Measurements from ENCODE around the gene PIK3R6.

Gene PIK3R6

GRCh38 chr17:8867361-8867981 is at the start of gene PIK3R6:
Gene PIK3R6, minus strand, starts transcription at chr17:8867674. Its CDS starts 17,880 bp downstream, at chr17:8849794.
- Mint-ChIP-seq H3K4me3 (peak within 1 kb of the TSS; percentile 55), H3K36me3 (ENCODE audit: low read depth) (no peaks in the 10 kb centered on the region), H3K27me3 (peaks cover 3% of the 10 kb centered on the region), H3K27ac (peak within 1 kb of the TSS; percentile 29), H3K9me3 (no peaks in the 10 kb centered on the region), H3K4me1 (peaks cover 28% of the 10 kb centered on the region)
- no peak for DNase-seq
- peak; percentile 31 for ATAC-seq

GRCh38 chr17:8916466-8916865 is 49.0 kb upstream of the PIK3R6 start:
- DNase-seq (no peak), ATAC-seq (no peak)
- peaks cover 56% of the 10 kb centered on the region for H3K4me1 Mint-ChIP-seq
- no peak overlapping the region for H3K4me3 Mint-ChIP-seq
- peaks cover 42% of the 10 kb centered on the region for H3K36me3 Mint-ChIP-seq (ENCODE audit: low read depth)
- peaks cover 7% of the 10 kb centered on the region for H3K9me3 Mint-ChIP-seq
- no peaks in the 10 kb centered on the region for H3K27me3 Mint-ChIP-seq
- peak overlapping the region; percentile 23 for H3K27ac Mint-ChIP-seq

- Mint-ChIP-seq H3K27ac (no peak overlapping the region), H3K4me1 (peaks cover 46% of the 10 kb centered on the region), H3K36me3 (ENCODE audit: low read depth) (peaks cover 38% of the 10 kb centered on the region), H3K27me3 (no peaks in the 10 kb centered on the region), H3K9me3 (peaks cover 7% of the 10 kb centered on the region), H3K4me3 (no peak overlapping the region)
- no peak for DNase-seq
- ATAC-seq, result no peak
Observed at GRCh38 chr17:8914554-8914953, 47.1 kb upstream of the PIK3R6 start.

GRCh38 chr17:8913879-8914278 is 46.4 kb upstream of the PIK3R6 start:
- Mint-ChIP-seq H3K4me3 (no peak overlapping the region), H3K4me1 (peaks cover 40% of the 10 kb centered on the region), H3K9me3 (peaks cover 7% of the 10 kb centered on the region), H3K36me3 (ENCODE audit: low read depth) (peaks cover 33% of the 10 kb centered on the region), H3K27ac (no peak overlapping the region), H3K27me3 (no peaks in the 10 kb centered on the region)
- DNase-seq (no peak), ATAC-seq (no peak)

- peaks cover 38% of the 10 kb centered on the region for H3K4me1 Mint-ChIP-seq
- ATAC-seq (no peak), DNase-seq (no peak)
- H3K9me3 Mint-ChIP-seq, result peaks cover 5% of the 10 kb centered on the region
- H3K27me3 Mint-ChIP-seq, result no peaks in the 10 kb centered on the region
- H3K4me3 Mint-ChIP-seq, result no peak overlapping the region
- peaks cover 33% of the 10 kb centered on the region for H3K36me3 Mint-ChIP-seq (ENCODE audit: low read depth)
- peak overlapping the region; percentile 42 for H3K27ac Mint-ChIP-seq
Observed at GRCh38 chr17:8913091-8913490, 45.6 kb upstream of the PIK3R6 start.

GRCh38 chr17:8912084-8912981 is 44.9 kb upstream of the PIK3R6 start:
- no peaks in the 10 kb centered on the region for H3K27me3 Mint-ChIP-seq
- DNase-seq (no peak), ATAC-seq (no peak)
- H3K4me1 Mint-ChIP-seq, result peaks cover 39% of the 10 kb centered on the region
- H3K9me3 Mint-ChIP-seq, result no peaks in the 10 kb centered on the region
- H3K36me3 Mint-ChIP-seq (ENCODE audit: low read depth), result peaks cover 31% of the 10 kb centered on the region
- H3K27ac Mint-ChIP-seq, result no peak overlapping the region
- H3K4me3 Mint-ChIP-seq, result no peak overlapping the region

- ATAC-seq, result no peak
- Mint-ChIP-seq H3K27me3 (no peaks in the 10 kb centered on the region), H3K4me3 (no peak overlapping the region), H3K4me1 (peaks cover 28% of the 10 kb centered on the region), H3K36me3 (ENCODE audit: low read depth) (peaks cover 25% of the 10 kb centered on the region), H3K27ac (no peak overlapping the region), H3K9me3 (no peaks in the 10 kb centered on the region)
- DNase-seq, result no peak
Observed at GRCh38 chr17:8910969-8911604, 43.6 kb upstream of the PIK3R6 start.

GRCh38 chr17:8909586-8910270 is 42.3 kb upstream of the PIK3R6 start:
- H3K27ac Mint-ChIP-seq, result no peak overlapping the region
- no peak for ATAC-seq
- H3K4me1 Mint-ChIP-seq, result peaks cover 21% of the 10 kb centered on the region
- no peak overlapping the region for H3K4me3 Mint-ChIP-seq
- no peaks in the 10 kb centered on the region for H3K27me3 Mint-ChIP-seq
- peaks cover 28% of the 10 kb centered on the region for H3K36me3 Mint-ChIP-seq (ENCODE audit: low read depth)
- no peaks in the 10 kb centered on the region for H3K9me3 Mint-ChIP-seq
- no peak for DNase-seq

GRCh38 chr17:8905331-8905730 is 37.9 kb upstream of the PIK3R6 start:
- Mint-ChIP-seq H3K9me3 (no peaks in the 10 kb centered on the region), H3K27ac (peak overlapping the region; percentile 78), H3K4me3 (no peak overlapping the region), H3K36me3 (ENCODE audit: low read depth) (peaks cover 48% of the 10 kb centered on the region), H3K4me1 (peaks cover 29% of the 10 kb centered on the region), H3K27me3 (no peaks in the 10 kb centered on the region)
- DNase-seq, result no peak
- ATAC-seq, result no peak

GRCh38 chr17:8904686-8905085 is 37.2 kb upstream of the PIK3R6 start:
- no peak overlapping the region for H3K27ac Mint-ChIP-seq
- peaks cover 33% of the 10 kb centered on the region for H3K4me1 Mint-ChIP-seq
- DNase-seq, result no peak
- H3K9me3 Mint-ChIP-seq, result no peaks in the 10 kb centered on the region
- H3K36me3 Mint-ChIP-seq (ENCODE audit: low read depth), result peaks cover 51% of the 10 kb centered on the region
- H3K27me3 Mint-ChIP-seq, result no peaks in the 10 kb centered on the region
- ATAC-seq, result no peak
- no peak overlapping the region for H3K4me3 Mint-ChIP-seq

- peaks cover 37% of the 10 kb centered on the region for H3K4me1 Mint-ChIP-seq
- no peak overlapping the region for H3K27ac Mint-ChIP-seq
- no peak overlapping the region for H3K4me3 Mint-ChIP-seq
- H3K9me3 Mint-ChIP-seq, result no peaks in the 10 kb centered on the region
- DNase-seq, result no peak
- no peak for ATAC-seq
- H3K36me3 Mint-ChIP-seq (ENCODE audit: low read depth), result peaks cover 52% of the 10 kb centered on the region
- H3K27me3 Mint-ChIP-seq, result no peaks in the 10 kb centered on the region
Observed at GRCh38 chr17:8904201-8904600, 36.7 kb upstream of the PIK3R6 start.

GRCh38 chr17:8900626-8901585 is 33.4 kb upstream of the PIK3R6 start:
- no peaks in the 10 kb centered on the region for H3K9me3 Mint-ChIP-seq
- peaks cover 63% of the 10 kb centered on the region for H3K36me3 Mint-ChIP-seq (ENCODE audit: low read depth)
- H3K27me3 Mint-ChIP-seq, result no peaks in the 10 kb centered on the region
- H3K27ac Mint-ChIP-seq, result peak overlapping the region; percentile 62
- no peak for ATAC-seq
- H3K4me3 Mint-ChIP-seq, result no peak overlapping the region
- DNase-seq, result no peak
- peaks cover 65% of the 10 kb centered on the region for H3K4me1 Mint-ChIP-seq

- Mint-ChIP-seq H3K27me3 (no peaks in the 10 kb centered on the region), H3K36me3 (ENCODE audit: low read depth) (peaks cover 66% of the 10 kb centered on the region), H3K4me1 (peaks cover 69% of the 10 kb centered on the region), H3K27ac (peak overlapping the region; percentile 62), H3K4me3 (peak overlapping the region; percentile 37), H3K9me3 (no peaks in the 10 kb centered on the region)
- no peak for ATAC-seq
- DNase-seq, result no peak
Observed at GRCh38 chr17:8900207-8900606, 32.7 kb upstream of the PIK3R6 start.

All from activated naive CD8-positive, alpha-beta T cell treated with anti-CD3 and anti-CD28 coated beads, Interleukin-2, amount 50 U/mL, for 24 hours (primary cell).